Motor neuron (in vitro differentiated cells): ENCODE results near the gene TRIAP1. TPM values are rescaled to one million over a fixed set of nuclear protein-coding genes. Genes with fewer than 3 reads are reported as not detected.

Experiments used
- total RNA-seq, 8 experiments: library from RNA; unstranded; fragments of 300-600 nt; gene quantifications; 2 replicates each; pipeline versions ENCODE4 v1.2.3 to v1.2.4, GENCODE V29; 2022

The TRIAP1 gene
- total RNA-seq, 8 experiments from 2014 or later: 25.0 to 90.0 (median 41.5) TPM

Other genes starting within 250 kb of the TRIAP1 start
- gene RPLP0, start 245.3 kb downstream of the TRIAP1 start, total RNA-seq: 1,000 to 10,000 TPM; 1,784 to 3,646 (median 2,895) TPM
- 10 to 100 TPM; 10.1 to 52.6 (median 23.8) TPM for gene PXN, start 180.7 kb downstream of the TRIAP1 start, total RNA-seq
- over 10,000 TPM; 15,371 to 42,996 (median 23,008) TPM for gene RNU4-2, start 154.5 kb downstream of the TRIAP1 start, total RNA-seq
- over 10,000 TPM in 4 of 8 experiments, 1,000 to 10,000 TPM in 4; 7,837 to 22,494 (median 10,178) TPM for gene RNU4-1, start 153.1 kb downstream of the TRIAP1 start, total RNA-seq
- 1 to 10 TPM; 1.7 to 6.6 (median 2.8) TPM for gene SIRT4, start 144.1 kb downstream of the TRIAP1 start, total RNA-seq
- gene PLA2G1B, start 118.6 kb downstream of the TRIAP1 start, total RNA-seq: under 1 TPM in 3 of 8 experiments, not detected in 5; 0.38 to 0.78 (median 0.60) TPM
- gene MSI1, start 77.2 kb downstream of the TRIAP1 start, total RNA-seq: 10 to 100 TPM in 5 of 8 experiments, 1 to 10 TPM in 1, under 1 TPM in 2; 0.10 to 81.7 (median 27.3) TPM
- gene COX6A1, start 8.3 kb downstream of the TRIAP1 start, total RNA-seq: 100 to 1,000 TPM; 604 to 967 (median 671) TPM
- gene GATC, start 60 bp upstream of the TRIAP1 start, total RNA-seq: 10 to 100 TPM; 20.4 to 38.8 (median 24.5) TPM
- gene SRSF9, start 23.4 kb upstream of the TRIAP1 start, total RNA-seq: 100 to 1,000 TPM in 7 of 8 experiments, 10 to 100 TPM in 1; 98.3 to 197 (median 118) TPM
- gene DYNLL1, start 49.7 kb upstream of the TRIAP1 start, total RNA-seq: 100 to 1,000 TPM; 155 to 622 (median 349) TPM
- 10 to 100 TPM; 36.4 to 70.7 (median 49.8) TPM for gene COQ5, start 82.8 kb upstream of the TRIAP1 start, total RNA-seq
- 100 to 1,000 TPM in 3 of 8 experiments, 10 to 100 TPM in 5; 69.1 to 207 (median 90.5) TPM for gene RNF10, start 88.0 kb upstream of the TRIAP1 start, total RNA-seq
- gene POP5, start 135.0 kb upstream of the TRIAP1 start, total RNA-seq: 10 to 100 TPM; 30.5 to 74.3 (median 54.4) TPM
- 1 to 10 TPM in 5 of 8 experiments, under 1 TPM in 3; 0.13 to 6.3 (median 1.4) TPM for gene CABP1, start 194.2 kb upstream of the TRIAP1 start, total RNA-seq
- 100 to 1,000 TPM in 1 of 8 experiments, 10 to 100 TPM in 7; 61.9 to 123 (median 84.1) TPM for gene MLEC, start 240.8 kb upstream of the TRIAP1 start, total RNA-seq